ENCODE measurements around the gene TMEM198. TPM values are rescaled to one million over a fixed set of nuclear protein-coding genes. Genes with fewer than 3 reads are reported as not detected.

The TMEM198 gene
- total and polyA plus RNA-seq, 2 experiments from 2014 or later: 5.6 to 13.7 TPM

- peaks cover 59% of the 10 kb centered on the region for H3K27me3 Mint-ChIP-seq (ENCODE audit: insufficient read depth, low read depth, poor library complexity)
- no peak overlapping the region for H3K27ac Mint-ChIP-seq
- H2AFZ ChIP-seq: no peak overlapping the region
- ATAC-seq: no peak
- no peak overlapping the region for H3K4me3 ChIP-seq
- no peaks in the 10 kb centered on the region for H3K79me2 ChIP-seq (replicated peaks; ENCODE audit: insufficient read depth)
- TF ChIP-seq EZH2 (IDR thresholded peaks at IDR 0.05; ENCODE audit: low read depth, unreplicated experiment) (no peak), REST (IDR thresholded peaks at IDR 0.05; ENCODE audit: unreplicated experiment) (no peak), EZH2phosphoT487 (IDR thresholded peaks at IDR 0.05; ENCODE audit: unreplicated experiment) (no peak), CTCF (conservative IDR thresholded peaks at IDR 0.05; ENCODE audit: low read depth in 2 of 2) (peak in 1 of 2 experiments; percentile 51; a peak in 2 of 4 replicates)
- no peaks in the 10 kb centered on the region for H3K9me3 Mint-ChIP-seq
- no peaks in the 10 kb centered on the region for H3K36me3 ChIP-seq (ENCODE audit: insufficient read depth)
- H4K20me1 ChIP-seq (replicated peaks; ENCODE audit: insufficient read depth): no peaks in the 10 kb centered on the region
- H3K4me1 ChIP-seq (ENCODE audit: insufficient read depth): peaks cover 41% of the 10 kb centered on the region
- H3K36me3 Mint-ChIP-seq (ENCODE audit: low read depth): no peaks in the 10 kb centered on the region
- no peaks in the 10 kb centered on the region for H3K9me2 ChIP-seq (ENCODE audit: insufficient read depth)
- H3K27me3 ChIP-seq (ENCODE audit: insufficient read depth): peaks cover 78% of the 10 kb centered on the region
- no peak for DNase-seq (ENCODE audit: low spot score)
- H3F3A ChIP-seq (replicated peaks; ENCODE audit: low read depth): no peaks in the 10 kb centered on the region
- H3K27ac ChIP-seq (ENCODE audit: low read depth): no peak overlapping the region
- H3K4me2 ChIP-seq: no peak overlapping the region
- H3K4me1 Mint-ChIP-seq: peaks cover 74% of the 10 kb centered on the region
- no peak overlapping the region for H3K4me3 Mint-ChIP-seq
Measured at GRCh38 chr2:219515874-219516629, 27.8 kb upstream of the TMEM198 start.

- Histone ChIP-seq H3K79me2 (replicated peaks; ENCODE audit: insufficient read depth) (no peaks in the 10 kb centered on the region), H3K4me1 (ENCODE audit: insufficient read depth) (peaks cover 42% of the 10 kb centered on the region), H2AFZ (no peak overlapping the region), H4K20me1 (replicated peaks; ENCODE audit: insufficient read depth) (no peaks in the 10 kb centered on the region), H3K9me2 (ENCODE audit: insufficient read depth) (no peaks in the 10 kb centered on the region), H3K36me3 (ENCODE audit: insufficient read depth) (no peaks in the 10 kb centered on the region), H3F3A (replicated peaks; ENCODE audit: low read depth) (peaks cover 3% of the 10 kb centered on the region), H3K4me3 (no peak overlapping the region), H3K4me2 (no peak overlapping the region), H3K27ac (ENCODE audit: low read depth) (no peak overlapping the region), H3K27me3 (ENCODE audit: insufficient read depth) (peaks cover 71% of the 10 kb centered on the region)
- ATAC-seq (no peak), DNase-seq (ENCODE audit: low spot score) (no peak)
- Mint-ChIP-seq H3K36me3 (ENCODE audit: low read depth) (no peaks in the 10 kb centered on the region), H3K4me1 (peaks cover 74% of the 10 kb centered on the region), H3K9me3 (no peaks in the 10 kb centered on the region), H3K27ac (no peak overlapping the region), H3K4me3 (no peak overlapping the region), H3K27me3 (ENCODE audit: insufficient read depth, low read depth, poor library complexity) (peaks cover 53% of the 10 kb centered on the region)
- TF ChIP-seq ZNF114 (CRISPR knock-in tag; IDR thresholded peaks at IDR 0.05) (no peak), STAT1 (IDR thresholded peaks at IDR 0.05; ENCODE audit: unreplicated experiment) (no peak), POLR2AphosphoS5 (IDR thresholded peaks at IDR 0.05; ENCODE audit: low read depth) (no peak), ETS1 (IDR thresholded peaks at IDR 0.05) (no peak), JUNB (IDR thresholded peaks at IDR 0.05; ENCODE audit: unreplicated experiment) (no peak), REST (IDR thresholded peaks at IDR 0.05; ENCODE audit: unreplicated experiment) (no peak), CTCF (conservative IDR thresholded peaks at IDR 0.05; ENCODE audit: low read depth in 2 of 2) (no peak), EZH2 (IDR thresholded peaks at IDR 0.05; ENCODE audit: low read depth, unreplicated experiment) (no peak)
Measured at GRCh38 chr2:219516888-219517287, 26.9 kb upstream of the TMEM198 start.

Measured in GM23338 (cell line).